NCI-H2196 treated with DMSO at 0.1 percent for 48 hours (cell line): ENCODE data around the gene HNRNPA0.
A peak's percentile ranks its signal among the peaks of the same experiment; 100 is the strongest.

Experiments
- DNase-seq: peaks from one replicate; lab custom pipeline; 2025; ENCODE audit not compliant: unreplicated experiment; lab: John Stamatoyannopoulos, UW

The HNRNPA0 gene

DNA sequence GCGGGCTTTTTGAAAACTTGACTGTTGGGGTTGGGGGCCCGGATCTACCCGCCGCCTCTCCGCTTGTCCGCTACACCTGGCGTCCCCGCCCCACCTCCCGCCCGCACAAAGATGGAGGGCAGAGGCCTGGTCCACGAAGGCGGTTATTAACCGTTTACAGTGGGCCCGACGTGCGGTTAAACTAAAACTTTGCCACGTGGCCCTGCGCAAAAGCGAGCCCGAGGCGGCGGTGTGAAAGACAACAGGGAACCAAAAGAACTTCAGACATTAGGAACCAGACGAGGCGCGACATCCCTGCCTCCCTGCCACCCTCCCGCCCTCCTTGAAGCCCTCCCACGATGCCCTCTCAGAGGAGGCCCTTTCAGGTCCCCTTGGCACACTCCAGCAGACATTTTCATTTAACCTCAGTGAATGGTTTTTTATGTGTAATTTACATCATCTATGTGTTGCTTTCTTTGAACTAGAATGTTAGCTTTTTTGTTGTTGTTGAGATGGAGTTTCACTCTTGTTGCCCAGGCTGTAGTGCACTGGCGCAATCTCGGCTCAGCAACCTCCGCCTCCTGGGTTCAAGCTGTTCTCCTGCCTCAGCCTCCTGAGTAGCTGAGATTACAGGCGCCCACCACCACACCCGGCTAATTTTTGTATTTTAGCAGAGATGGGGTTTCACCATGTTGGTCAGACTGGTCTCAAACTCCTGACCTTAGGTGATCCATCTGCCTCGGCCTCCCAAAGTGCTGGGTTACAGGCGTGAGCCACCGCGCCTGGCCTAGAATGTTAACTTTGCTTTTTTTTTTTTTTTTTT, 999 bp upstream of the HNRNPA0 start:
- DNase-seq, result no peak

DNA sequence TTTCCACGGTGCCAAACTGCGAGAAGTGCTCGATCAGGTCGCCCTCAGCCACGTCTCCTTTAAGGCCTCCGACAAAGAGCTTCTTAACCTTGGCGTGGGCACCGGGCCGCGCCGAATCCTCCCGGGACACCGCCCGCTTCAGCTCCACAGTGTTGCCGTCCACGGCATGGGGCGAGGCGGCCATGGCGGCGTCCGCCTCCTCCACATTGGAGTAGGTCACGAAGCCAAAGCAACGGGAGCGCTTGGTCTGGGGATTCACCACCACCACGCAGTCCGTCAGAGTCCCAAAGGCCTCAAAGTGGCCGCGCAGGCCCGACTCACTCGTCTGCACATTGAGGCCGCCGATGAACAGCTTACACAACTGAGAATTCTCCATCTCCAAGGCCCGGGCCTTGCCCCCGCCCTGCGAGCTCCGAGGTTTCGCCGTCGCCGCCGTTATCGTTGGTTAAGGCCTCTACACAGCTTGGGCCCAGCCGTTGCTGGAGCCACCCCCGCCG, 424 bp downstream of the HNRNPA0 start:
- DNase-seq, result no peak

DNA sequence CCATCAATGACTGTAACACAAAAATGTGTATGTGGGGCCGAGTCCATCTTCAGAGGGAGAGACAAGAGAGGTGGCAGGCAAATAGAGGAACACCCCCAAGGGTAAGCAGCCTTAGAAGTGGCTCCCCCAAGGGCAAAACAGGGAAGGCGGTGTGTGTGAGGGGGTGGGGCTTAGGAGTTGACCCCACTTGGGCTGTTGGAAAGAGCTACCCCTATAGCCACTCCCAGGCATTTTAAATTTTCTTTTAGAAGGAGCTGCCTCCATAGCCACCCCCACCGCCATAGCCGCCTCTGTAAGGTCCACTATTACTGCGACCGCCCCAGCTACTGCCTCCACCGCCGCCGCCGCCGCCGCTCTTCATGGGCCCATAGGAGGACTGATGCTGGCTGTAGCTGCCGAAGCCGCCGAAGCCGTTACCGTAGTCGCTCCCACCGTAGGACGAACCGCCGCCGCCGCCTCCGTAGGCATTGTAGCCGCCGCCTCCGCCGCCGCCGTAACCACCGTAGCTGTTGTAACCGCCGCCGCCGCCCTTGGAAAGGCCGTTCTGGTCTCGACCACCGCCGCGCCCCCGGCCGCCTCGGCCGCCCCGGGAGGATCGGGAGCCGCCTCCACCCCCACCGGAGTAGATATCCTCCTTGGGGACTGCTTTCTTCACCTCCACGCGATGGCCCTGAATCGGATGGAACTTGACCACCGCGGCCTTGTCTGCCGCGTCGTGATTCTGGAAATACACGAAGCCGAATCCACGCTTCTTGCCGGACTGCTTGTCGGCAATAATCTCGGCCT, 1.1 kb downstream of the HNRNPA0 start:
- no peak for DNase-seq

DNA sequence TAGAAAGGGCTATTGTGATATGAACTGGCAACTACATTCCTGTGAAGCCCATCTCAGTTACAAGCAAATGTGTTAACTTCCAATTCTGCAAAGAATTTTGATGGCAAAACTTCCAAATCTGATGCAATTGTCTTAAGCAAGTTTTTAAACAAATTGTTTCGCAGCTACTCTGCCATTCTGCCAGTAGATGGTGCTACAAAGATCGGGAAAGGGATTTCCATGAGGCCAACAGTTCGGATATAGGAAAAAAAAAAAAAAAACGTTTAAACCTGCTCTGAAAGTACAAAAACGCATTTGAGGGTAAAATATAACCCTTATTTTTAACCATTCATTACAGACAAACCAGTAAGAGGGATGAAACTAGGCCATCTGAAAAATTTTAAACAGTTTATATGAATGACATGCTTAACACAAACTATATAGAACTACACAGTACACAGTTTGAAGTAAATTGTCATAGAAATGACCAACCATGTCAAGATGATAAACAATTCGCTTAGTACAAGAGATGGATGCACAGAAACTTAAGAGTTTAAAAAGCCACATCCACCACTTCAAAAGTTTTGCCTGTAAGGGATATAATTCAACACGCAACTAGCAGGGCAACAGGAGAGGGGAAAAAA, 2.2 kb downstream of the HNRNPA0 start:
- DNase-seq, result peak; percentile 13

DNA sequence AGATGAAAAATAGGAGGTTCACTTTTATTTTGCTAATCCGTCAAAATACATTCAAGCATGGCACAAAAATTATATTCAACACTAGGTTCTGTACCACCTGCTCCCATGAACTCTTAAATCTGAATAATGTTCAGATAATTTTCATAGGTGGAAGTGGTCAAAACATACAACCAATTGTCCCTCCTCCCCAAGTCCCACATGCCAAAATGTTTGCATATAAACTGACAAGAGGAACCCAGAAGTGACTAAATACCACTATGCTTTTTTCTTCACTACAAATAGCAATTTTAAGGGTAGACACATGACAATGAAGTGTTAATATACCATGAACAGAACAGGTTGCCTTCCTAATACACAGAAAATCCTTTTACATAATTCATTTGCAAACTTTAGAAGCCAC, 3.7 kb downstream of the HNRNPA0 start:
- DNase-seq, result no peak

DNA sequence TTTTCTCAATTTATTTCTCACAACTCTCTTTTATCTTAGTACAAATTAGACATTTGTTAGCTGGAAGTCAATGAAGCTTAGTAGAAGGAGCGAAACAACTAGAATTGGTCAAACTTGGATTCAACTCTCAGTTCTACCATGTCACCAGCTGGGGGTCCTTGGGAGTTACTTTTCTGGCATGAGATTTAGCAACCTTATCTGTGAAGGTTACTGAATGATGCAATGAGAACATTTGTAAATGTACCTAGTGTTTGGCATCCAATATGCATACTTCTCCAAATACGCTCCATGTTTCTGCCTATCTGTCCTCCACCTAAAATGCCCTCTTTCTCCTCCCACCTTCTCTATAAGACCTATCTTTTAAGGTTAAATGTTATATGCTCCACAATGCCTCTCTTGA, 6.3 kb downstream of the HNRNPA0 start:
- DNase-seq, result no peak

DNA sequence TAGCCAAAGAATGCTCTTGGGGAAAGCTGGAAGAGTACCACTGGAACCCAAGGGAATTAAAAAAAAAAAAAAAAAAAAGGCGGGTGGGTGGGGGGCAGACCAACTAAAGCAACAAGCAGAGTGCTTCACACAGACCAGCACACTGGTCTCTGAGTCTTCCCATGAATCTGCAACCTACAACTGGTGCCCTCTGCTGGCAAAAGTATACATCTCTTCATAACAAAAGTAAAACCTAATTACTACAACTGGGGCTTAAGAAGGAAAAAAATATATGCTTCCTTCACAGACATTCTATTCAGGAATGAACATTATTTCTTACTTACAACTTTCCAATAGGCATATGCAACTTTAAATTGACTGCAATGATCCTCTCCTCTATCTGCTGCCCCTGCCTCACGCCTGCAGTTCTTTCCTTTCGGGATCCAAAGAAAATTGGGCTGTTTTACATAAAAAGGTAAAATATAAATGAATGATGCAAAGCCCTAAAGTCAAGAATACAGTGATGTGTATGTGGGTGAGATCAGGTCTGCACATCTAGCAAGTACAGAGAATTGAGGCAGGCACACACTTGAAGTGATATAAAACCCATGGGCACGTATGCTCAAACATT, 11.0 kb downstream of the HNRNPA0 start:
- DNase-seq, result peak; percentile 54

DNA sequence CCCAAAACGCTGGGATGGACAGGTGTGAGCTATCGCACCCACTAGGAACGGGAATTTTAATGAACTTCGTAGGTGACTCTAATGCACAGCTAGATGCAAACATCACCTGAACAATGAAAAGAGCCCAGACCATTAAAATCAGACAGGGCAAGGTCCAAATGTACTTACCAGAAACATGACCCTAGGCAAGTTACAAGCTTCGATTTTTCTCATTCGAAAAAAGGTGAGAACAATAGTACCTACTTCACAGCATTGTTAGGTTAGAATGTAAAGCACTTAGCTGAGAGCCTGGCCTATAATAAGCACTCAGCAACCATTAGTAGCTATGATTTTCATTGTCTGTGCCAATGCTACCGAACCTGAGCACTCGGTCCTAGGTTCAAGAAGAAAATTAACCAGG, 12.4 kb downstream of the HNRNPA0 start:
- DNase-seq, result no peak

DNA sequence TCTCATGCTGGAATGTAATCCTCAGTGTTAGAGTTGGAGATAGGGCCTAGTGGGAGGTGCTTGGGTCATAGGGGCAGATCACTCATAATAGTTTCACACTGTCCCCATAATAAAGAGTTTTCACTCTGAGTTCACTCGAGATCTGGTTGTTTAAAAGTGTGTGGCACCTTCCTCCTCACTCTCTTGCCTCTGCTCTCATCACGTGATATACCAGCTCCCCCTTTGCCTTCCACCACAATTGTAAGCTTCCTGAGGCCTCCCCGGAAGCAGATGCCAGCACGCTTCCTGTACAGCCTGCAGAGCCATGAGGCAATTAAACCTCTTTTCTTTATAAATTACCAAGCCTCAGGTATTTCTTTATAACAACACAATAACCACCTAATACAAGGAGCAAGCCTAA, 14.4 kb downstream of the HNRNPA0 start:
- no peak for DNase-seq

DNA sequence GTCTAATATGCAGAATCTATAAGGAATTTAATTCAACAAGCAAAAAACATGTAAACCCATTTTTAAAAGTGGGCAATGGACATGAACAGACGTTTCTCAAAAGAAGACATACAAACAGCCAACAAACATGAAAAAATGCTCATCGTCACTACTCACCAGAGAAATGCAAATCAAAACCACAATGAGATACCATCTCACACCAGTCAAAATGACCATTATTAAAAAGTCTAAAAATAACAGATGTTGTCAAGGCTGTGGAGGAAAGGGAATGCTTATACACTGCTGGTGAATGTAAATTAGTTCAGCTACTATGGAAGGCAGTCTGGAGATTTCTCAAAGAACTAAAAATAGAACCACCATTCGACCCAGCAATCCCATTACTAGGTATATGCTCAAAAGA, 15.2 kb downstream of the HNRNPA0 start:
- no peak for DNase-seq

DNA sequence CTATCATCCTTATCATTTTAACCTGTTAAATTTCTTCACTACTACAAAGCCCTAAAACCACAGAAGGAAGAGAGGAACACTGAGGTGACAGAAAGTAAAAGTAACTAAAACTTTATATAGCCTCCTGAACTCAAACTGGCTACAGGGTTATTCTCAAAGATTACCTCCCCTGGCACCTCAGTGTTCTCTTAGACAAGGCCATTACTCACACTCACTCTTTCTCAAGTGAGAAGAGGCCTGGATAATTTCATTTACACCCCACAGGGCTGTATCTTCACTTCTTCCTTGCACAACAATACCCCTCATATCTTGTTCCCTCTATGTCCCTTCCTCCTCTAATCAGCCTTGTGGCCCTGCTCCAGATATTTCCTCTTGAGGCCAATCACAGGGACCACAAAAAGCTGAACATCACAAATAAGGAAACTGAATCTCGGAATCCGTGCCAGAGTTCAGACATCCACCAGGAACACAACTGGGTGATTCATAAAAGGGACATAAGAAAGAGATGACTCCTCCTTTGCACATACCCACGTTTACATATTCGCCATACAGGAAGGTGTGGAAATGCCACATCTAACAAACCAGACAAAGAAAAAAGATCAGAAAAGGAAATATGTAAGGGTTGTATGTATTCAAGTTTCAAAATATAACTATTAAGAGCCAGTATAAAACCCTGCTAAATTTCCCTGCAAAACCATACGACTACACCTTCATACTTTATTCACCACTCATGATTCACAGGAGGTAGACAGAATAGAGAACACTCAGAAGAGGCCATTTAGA, 16.6 kb downstream of the HNRNPA0 start:
- no peak for DNase-seq

DNA sequence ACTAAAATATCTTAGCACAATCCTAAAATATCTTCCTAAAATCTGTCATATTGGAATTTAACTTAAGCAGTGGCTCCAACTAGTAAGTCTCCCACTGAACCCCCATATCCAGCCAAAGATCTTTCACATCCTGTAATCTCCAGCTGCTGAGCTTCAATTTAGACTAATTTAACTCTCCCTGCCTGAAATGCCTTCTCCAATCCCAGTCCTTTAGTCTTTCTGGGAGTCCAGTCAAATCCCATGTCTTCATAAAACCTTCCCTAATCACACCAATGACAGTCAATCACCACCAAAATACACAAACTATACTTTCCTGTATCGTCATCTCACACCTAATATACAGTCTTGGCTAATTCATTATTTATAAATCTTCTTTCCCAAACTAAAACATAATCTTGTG, 17.7 kb downstream of the HNRNPA0 start:
- no peak for DNase-seq

DNA sequence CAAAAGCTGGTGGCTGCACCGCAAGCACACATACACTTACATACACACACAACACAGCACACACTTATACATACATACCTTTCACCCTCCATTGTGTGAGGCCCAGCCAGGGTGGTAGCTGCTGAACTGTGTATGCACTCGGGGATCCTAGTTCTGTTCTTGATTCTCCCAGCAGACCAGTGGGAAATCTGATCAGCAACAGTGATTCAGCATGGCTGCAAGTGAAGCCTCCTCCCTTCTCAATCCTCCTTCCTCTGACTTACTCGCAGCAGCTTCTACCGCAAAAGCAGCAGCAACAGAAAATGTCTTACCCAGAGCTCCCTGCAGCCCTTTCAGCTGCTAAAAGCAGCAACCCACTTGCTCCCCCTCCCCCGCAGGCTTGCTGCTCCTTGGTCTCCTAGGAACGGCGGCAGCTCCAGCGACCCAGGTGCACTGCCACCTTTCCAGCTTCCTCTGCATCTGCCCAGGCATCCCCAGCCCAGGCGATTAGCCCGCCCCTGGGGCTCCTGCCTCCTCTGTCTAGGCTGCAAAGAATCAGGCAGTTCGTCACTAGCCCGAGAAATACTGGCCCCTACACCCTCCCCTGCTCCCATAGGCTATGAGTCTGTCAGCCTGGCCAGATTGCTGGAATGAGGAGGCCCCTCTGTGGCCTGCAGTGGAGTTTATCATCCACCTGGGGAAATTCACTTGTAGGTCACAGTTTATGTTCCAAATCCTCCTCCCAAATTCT, 18.4 kb downstream of the HNRNPA0 start, which contains the start of gene KLHL3:
Gene KLHL3, minus strand, starts transcription at position 535 of the 730 bp plus-strand sequence. Its CDS starts 443 bp downstream, at position 92.
- DNase-seq, result no peak

DNA sequence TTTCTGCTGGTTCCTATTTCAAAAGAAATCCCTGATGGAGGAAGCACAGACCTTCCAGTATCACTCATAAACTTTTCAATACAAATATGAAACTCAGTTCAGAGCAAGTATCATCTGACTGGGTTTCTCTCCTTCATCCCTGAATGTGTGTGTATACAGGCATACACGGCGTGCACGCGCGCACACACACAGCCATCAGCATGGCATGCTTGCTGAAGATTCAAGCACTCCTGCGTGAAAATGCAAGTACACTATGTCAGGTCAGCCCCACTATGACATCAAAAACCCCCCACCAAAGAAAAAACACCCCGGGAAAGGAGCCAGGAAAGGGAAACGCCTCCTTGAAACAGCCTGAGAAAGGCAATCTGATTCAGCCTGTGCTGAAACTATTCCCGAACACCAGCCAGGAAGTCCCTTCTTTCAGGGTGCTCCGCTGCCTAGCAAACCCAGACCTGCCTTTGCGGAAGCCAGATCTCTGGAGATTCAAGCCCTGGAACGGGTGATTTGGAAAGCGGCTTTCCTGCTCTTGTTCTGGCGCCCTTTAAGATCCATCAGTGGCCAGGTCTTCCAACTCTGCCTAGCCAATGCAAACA, 19.1 kb downstream of the HNRNPA0 start:
- DNase-seq, result no peak

DNA sequence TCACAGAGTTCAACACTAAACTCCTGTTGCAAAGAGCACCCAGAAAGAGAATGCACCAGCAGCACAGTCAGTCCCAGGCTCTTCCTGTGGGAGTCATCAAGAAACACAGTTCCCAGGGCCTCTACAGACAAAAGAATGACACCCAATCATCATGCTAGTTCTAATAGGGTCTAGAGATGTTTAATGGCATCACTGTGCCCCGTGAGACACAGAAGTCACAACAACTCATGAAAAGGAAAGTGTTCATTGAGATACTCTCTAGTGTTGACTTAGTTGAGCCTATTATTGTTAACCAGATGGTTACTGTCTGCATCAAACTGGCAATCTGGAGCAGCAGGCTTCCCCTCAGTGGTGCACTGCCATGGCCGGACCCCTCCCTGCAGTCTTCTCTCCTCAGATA, 19.8 kb downstream of the HNRNPA0 start:
- no peak for DNase-seq

DNA sequence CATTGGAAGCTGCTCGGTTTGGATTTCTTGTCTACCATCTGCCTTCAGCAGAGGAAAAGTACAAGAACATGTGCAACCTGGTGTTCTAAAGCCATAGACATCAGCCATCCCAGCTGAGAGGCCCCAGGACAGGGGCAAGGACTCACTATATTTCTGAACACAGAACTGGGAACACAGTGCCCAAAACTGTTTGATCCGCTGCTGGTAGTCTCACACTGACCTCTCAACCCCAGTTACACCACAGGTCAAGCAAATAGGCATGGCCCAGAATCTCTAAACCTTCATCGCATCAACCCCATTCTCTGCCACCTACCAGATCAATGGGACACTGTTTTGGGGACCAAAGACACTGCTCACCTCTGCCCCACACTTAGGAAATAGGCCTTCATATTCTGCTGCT, 20.2 kb downstream of the HNRNPA0 start:
- DNase-seq, result no peak

DNA sequence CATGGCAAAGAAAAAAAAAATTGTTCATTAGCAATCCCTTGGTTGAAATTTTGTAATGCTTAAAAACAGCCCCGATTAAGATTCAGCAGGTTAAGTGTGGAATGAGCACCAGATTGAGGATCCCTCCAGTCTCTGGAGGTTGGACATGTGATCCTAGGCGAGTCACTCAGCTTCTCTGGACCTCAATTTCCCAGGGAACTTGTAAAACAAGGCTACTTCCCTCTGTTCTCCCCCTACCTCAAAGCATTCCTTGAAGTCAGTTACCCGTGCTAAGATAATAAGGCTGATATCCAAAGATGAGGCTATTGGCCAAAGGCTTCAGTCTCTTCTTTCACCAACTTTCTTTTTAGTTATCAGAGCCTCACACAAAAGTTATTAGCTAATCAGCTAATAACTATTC, 21.2 kb downstream of the HNRNPA0 start:
- no peak for DNase-seq

DNA sequence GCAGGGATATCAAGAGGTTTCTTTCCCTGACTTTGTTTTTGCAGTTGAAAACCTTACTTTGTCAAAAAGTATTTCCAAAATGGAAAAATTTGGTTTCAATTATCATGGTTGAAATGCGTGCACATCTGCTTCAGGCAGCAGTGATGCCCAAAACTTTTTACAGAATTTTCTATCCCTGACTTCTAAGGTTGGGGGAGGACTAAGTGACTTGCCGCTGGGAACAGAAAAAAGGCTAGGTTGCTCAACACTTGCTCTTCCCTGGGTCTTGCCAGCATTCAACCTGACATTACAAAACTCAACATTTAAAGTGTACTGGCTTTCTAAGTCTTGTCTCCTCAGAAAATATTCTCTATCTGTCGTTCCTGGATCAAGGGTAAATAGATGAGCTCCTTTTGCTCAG, 23.0 kb downstream of the HNRNPA0 start:
- DNase-seq, result no peak

DNA sequence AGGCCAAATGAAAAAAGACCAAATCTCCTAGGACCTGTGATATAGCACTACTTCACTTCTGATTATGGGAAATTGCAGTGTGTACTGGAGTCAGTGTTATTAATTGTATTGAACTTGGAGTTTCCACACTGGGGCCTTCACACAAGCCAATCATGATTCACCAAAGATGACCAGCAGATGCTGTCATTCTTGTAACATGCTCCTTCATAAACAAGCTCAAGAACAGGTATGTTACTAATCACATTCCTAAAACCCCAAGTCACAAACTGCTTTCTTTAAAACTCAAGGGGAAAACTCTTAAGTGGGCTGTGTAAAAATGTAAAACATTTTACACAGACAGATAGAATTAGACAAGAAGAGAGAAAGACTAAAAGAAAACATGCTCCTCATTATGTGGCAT, 23.8 kb downstream of the HNRNPA0 start:
- DNase-seq, result no peak
